Dedifferentiated amniotic fluid mesenchymal stem cell (primary cell): Measurements from ENCODE around the gene APOA1.
A peak's percentile ranks its signal among the peaks of the same experiment; 100 is the strongest.

Experiments
- DNase-seq: peaks from one replicate; pipeline ENCODE4 v3.0.0-alpha.2; 2016; ENCODE audit errors: extremely low spot score

Gene APOA1

GRCh38 chr11:116837231-116838091 is at the start of gene APOA1:
Gene APOA1, minus strand, starts transcription at chr11:116837622. Its CDS starts 235 bp downstream, at chr11:116837387.
- no peak for DNase-seq

GRCh38 chr11:116885951-116886655 is 48.7 kb upstream of the APOA1 start:
- no peak for DNase-seq

- peak; percentile 31 for DNase-seq
These were observed 45.0 kb upstream of the APOA1 start for GRCh38 chr11:116882386-116882785.

- DNase-seq = no peak
These were observed 43.7 kb upstream of the APOA1 start for GRCh38 chr11:116881143-116881542.

- peak; percentile 91 for DNase-seq
These were observed 42.6 kb upstream of the APOA1 start for GRCh38 chr11:116879800-116880625.

GRCh38 chr11:116876656-116877055 is 39.2 kb upstream of the APOA1 start:
- DNase-seq = no peak

- no peak for DNase-seq
These were observed 37.8 kb upstream of the APOA1 start for GRCh38 chr11:116875194-116875593.

GRCh38 chr11:116874251-116874650 is 36.8 kb upstream of the APOA1 start:
- DNase-seq = no peak

GRCh38 chr11:116873381-116873780 is 36.0 kb upstream of the APOA1 start:
- DNase-seq = no peak

- DNase-seq = peak; percentile 59
These were observed 33.8 kb upstream of the APOA1 start for GRCh38 chr11:116871248-116871647.

- DNase-seq = no peak
These were observed 32.6 kb upstream of the APOA1 start for GRCh38 chr11:116870054-116870453.

GRCh38 chr11:116869610-116870009 is 32.2 kb upstream of the APOA1 start:
- no peak for DNase-seq

GRCh38 chr11:116868066-116868465 is 30.6 kb upstream of the APOA1 start:
- DNase-seq = no peak

GRCh38 chr11:116867619-116868018 is 30.2 kb upstream of the APOA1 start:
- DNase-seq = no peak

GRCh38 chr11:116866804-116867455 is 29.5 kb upstream of the APOA1 start:
- DNase-seq = no peak

GRCh38 chr11:116865696-116866095 is 28.3 kb upstream of the APOA1 start:
- peak; percentile 31 for DNase-seq

GRCh38 chr11:116864531-116864930 is 27.1 kb upstream of the APOA1 start:
- no peak for DNase-seq

- no peak for DNase-seq
These were observed 25.5 kb upstream of the APOA1 start for GRCh38 chr11:116862951-116863350.

GRCh38 chr11:116862185-116862584 is 24.8 kb upstream of the APOA1 start:
- DNase-seq = no peak

GRCh38 chr11:116861539-116861938 is 24.1 kb upstream of the APOA1 start:
- no peak for DNase-seq

GRCh38 chr11:116860303-116860702 is 22.9 kb upstream of the APOA1 start:
- no peak for DNase-seq

GRCh38 chr11:116859175-116859574 is 21.8 kb upstream of the APOA1 start:
- DNase-seq = no peak
